PFSK-1 (cell line): Measurements from ENCODE around the gene ZNF608.

ENCODE experiments used
- FOXP2 ChIP-seq: optimal IDR thresholded peaks from 2 replicates; pipeline ENCODE3; 2011; ENCODE audit warnings: borderline replicate concordance, control low read depth, inconsistent platforms; ENCODE audit not compliant: insufficient read depth; ENCODE audit errors: extremely low read length, extremely low read depth
- POLR2AphosphoS5 ChIP-seq: IDR thresholded peaks from 2 replicates; pipeline ENCODE4 v1.6.1; 2012; ENCODE audit warnings: low read depth, mild to moderate bottlenecking, control low read depth, low read length, moderate library complexity
- SIN3A ChIP-seq: IDR thresholded peaks from 2 replicates; pipeline ENCODE4 v1.6.1; 2012; ENCODE audit warnings: mild to moderate bottlenecking, low read length, moderate library complexity, borderline replicate concordance; ENCODE audit not compliant: insufficient read depth
- TAF1 ChIP-seq: IDR thresholded peaks from 2 replicates; pipeline ENCODE4 v1.6.1; 2012; ENCODE audit warnings: low read length, control low read depth, borderline replicate concordance; ENCODE audit not compliant: insufficient read depth
- TF ChIP-seq, protein P1 (sequence below), 2 experiments: IDR thresholded peaks; 2 replicates each; pipeline versions ENCODE4 v1.6.1 to v1.8.0; 2011 to 2012; ENCODE audit warnings: low read depth in 2 of 2, low read length in 2 of 2, control low read depth in 1 of 2, inconsistent platforms in 1 of 2, mild to moderate bottlenecking in 1 of 2, moderate library complexity in 1 of 2; ENCODE audit not compliant: insufficient read depth in 1 of 2

ZNF608 gene

DNA sequence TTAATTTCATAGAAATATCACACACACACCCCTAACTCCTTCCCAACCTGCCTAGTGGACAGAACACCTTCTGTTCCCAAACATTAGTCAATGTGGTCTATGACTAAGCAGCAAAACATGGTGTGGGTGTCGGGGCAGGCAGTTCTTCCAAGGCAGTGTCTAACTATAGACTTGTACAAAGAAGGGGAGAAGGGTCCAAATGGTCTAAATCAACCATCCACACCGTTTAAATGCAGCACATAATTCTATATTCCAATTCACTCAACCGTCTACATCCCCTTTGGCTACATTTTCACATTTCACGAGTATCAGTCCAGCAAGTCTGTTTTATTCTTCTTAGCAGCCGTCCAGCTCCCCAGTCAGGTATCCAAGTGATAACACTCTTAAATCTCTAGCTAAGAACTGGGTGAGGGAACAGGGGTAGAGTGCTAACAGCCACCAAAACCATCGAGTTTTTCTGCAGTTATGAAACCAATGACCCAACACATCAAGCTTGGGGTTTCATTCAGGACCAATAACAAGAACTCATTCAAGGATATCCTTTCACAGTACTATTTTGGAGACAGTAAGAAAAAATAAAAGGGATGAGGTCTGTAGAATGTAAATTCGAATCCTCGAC lies 3.3 kb downstream of the ZNF608 start:
- TF ChIP-seq, protein P1, sequence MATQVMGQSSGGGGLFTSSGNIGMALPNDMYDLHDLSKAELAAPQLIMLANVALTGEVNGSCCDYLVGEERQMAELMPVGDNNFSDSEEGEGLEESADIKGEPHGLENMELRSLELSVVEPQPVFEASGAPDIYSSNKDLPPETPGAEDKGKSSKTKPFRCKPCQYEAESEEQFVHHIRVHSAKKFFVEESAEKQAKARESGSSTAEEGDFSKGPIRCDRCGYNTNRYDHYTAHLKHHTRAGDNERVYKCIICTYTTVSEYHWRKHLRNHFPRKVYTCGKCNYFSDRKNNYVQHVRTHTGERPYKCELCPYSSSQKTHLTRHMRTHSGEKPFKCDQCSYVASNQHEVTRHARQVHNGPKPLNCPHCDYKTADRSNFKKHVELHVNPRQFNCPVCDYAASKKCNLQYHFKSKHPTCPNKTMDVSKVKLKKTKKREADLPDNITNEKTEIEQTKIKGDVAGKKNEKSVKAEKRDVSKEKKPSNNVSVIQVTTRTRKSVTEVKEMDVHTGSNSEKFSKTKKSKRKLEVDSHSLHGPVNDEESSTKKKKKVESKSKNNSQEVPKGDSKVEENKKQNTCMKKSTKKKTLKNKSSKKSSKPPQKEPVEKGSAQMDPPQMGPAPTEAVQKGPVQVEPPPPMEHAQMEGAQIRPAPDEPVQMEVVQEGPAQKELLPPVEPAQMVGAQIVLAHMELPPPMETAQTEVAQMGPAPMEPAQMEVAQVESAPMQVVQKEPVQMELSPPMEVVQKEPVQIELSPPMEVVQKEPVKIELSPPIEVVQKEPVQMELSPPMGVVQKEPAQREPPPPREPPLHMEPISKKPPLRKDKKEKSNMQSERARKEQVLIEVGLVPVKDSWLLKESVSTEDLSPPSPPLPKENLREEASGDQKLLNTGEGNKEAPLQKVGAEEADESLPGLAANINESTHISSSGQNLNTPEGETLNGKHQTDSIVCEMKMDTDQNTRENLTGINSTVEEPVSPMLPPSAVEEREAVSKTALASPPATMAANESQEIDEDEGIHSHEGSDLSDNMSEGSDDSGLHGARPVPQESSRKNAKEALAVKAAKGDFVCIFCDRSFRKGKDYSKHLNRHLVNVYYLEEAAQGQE (IDR thresholded peaks at IDR 0.05; ENCODE audit: insufficient read depth in 1 of 2, low read depth in 2 of 2, low read length in 2 of 2): no peak
- TF ChIP-seq SIN3A: peak; percentile 31; the same call in 1 of the 2 replicates

- TF ChIP-seq SIN3A (no peak), TAF1 (no peak), FOXP2 (no peak), POLR2AphosphoS5 (no peak)
- TF ChIP-seq, protein P1 (IDR thresholded peaks at IDR 0.05; ENCODE audit: insufficient read depth in 1 of 2, low read depth in 2 of 2, low read length in 2 of 2): no peak
Observed at GRCh38 chr5:124742521-124742920, 3.9 kb downstream of the ZNF608 start.

DNA sequence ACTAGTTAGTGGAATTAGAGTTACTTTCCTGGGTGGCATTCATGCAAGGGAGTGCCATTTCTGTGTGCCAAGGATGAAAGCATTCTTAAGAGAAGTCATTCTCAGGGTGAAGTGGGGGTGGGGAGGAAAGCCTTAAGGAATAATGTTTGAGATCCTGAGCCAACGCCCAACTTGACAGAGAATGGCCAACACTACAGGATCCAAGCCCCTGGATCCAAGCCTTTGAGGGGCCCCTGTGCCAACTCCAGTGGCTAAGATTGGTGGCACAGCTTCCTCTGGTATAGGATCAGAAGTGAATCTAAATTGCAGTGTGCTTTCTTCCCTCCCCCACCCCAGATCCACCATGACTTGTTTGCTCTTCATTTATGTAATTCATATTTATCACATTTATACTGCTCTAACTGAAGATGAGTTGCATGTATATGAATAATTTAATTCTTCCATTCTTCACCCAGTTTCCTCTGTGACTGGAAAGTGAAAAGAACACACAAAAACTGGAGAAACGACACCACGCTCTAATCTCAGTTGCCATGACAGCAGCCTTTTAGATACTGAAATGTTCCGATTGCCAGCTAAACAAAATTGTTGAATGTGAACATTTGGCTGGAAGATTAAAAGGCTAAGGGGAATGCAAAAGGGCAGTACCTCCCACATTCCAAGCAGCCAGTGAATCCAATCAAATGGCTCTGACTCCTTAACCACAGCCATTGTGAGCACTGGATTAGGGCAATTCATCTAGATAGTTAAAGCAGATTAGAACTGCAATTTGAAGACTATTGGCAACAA lies 4.5 kb downstream of the ZNF608 start:
- 0 out of 2 replicates have a peak, but pooled peaks have one; percentile 51 for TF ChIP-seq TAF1
- TF ChIP-seq SIN3A: no peak
- 0 out of 2 replicates have a peak, but pooled peaks have one; percentile 44 for TF ChIP-seq POLR2AphosphoS5

DNA sequence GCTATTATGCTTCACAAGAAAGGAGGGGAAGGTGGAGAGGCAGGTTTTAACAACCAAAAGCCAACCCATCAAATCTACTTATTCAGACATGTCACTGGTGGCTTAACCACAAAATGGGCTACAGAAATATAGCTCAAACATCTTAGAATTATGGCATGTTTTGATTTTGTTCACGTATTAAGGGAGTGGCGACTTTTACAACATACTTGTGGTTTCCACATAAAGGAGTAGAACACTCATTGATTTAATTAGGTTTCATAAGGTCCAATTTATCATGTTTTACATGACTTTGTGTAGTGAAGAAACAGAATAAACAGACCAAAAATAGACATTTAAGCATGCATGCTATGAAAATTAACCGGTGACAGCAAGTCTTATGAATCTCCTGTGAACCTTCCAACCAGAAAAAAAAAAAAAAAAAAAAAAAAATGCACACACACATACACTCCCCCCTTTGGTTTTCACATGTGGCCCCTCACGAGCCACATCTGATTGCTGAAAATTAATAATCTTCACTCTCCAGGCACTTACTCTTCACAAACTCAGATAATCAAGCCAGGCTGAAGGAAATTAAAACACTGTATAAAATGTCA lies 5.4 kb downstream of the ZNF608 start:
- TF ChIP-seq TAF1: no peak
- TF ChIP-seq SIN3A: no peak
- TF ChIP-seq, protein P1 (IDR thresholded peaks at IDR 0.05; ENCODE audit: insufficient read depth in 1 of 2, low read depth in 2 of 2, low read length in 2 of 2): no peak
- no peak for TF ChIP-seq FOXP2

DNA sequence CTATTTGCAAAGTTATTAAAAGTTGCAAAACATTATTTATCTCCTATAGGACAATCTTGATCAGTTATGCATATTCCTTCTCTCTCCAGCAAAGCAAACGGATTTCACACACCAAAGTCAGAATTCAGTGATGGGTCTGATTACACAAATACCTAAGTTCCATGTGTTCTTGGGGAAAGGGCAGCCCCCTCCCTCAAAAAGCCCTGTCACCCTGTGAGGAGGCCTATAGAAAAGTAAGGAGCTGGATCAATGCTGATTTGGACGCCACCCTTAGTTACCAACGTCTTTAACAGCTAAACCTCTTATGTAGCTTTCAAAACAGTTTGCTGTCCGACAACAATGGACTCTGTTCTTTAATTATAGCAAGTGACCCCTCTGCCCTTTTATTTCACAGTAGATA lies 6.4 kb downstream of the ZNF608 start:
- TF ChIP-seq, protein P1 (IDR thresholded peaks at IDR 0.05; ENCODE audit: insufficient read depth in 1 of 2, low read depth in 2 of 2, low read length in 2 of 2): no peak
- TF ChIP-seq FOXP2: no peak
- no peak for TF ChIP-seq POLR2AphosphoS5
- no peak for TF ChIP-seq TAF1
